Measurements from ENCODE around the gene PPP2R3C. TPM values are rescaled to one million over a fixed set of nuclear protein-coding genes. Genes with fewer than 3 reads are reported as not detected.

Gene PPP2R3C
- total RNA-seq, 2 experiments from 2014 or later = 38.2 to 40.7 TPM

- H3K27ac Mint-ChIP-seq = peak overlapping the region; percentile 71
- ChIA-PET CTCF (interaction anchor here (0.6 kb wide), 1 partner anchor 679 kb away, joined by 3 read pairs; no protein-coding TSS in a partner anchor), POLR2A (interaction anchor here (1.5 to 1.8 kb wide), 2 partner anchors 18 to 288 kb away, joined by 3 to 5 read pairs; partner anchors contain the start of gene NFKBIA)
- peaks cover 41% of the 10 kb centered on the region for H3K36me3 Mint-ChIP-seq (ENCODE audit: low read depth)
- H3K9me3 Mint-ChIP-seq = no peaks in the 10 kb centered on the region
- TF ChIP-seq CTCF (IDR thresholded peaks at IDR 0.05) = no peak
- peaks cover 43% of the 10 kb centered on the region for H3K4me1 Mint-ChIP-seq (ENCODE audit: low read depth)
- no peaks in the 10 kb centered on the region for H3K27me3 Mint-ChIP-seq
- intact Hi-C loops (cut with micrococcal nuclease) = no loop called here
- no peak for ATAC-seq
- no peak overlapping the region for H3K4me3 Mint-ChIP-seq
- DNase-seq = no peak
Measured at GRCh38 chr14:35117112-35117511, 4.7 kb downstream of the PPP2R3C start.

GRCh38 chr14:35116242-35116641, 5.5 kb downstream of the PPP2R3C start:
- intact Hi-C loops (cut with micrococcal nuclease) = no loop called here
- DNase-seq (no peak), ATAC-seq (no peak)
- Mint-ChIP-seq H3K36me3 (ENCODE audit: low read depth) (peaks cover 48% of the 10 kb centered on the region), H3K27ac (no peak overlapping the region), H3K4me3 (no peak overlapping the region), H3K4me1 (ENCODE audit: low read depth) (peaks cover 43% of the 10 kb centered on the region), H3K27me3 (no peaks in the 10 kb centered on the region), H3K9me3 (no peaks in the 10 kb centered on the region)
- CTCF ChIA-PET = interaction anchor here (1.9 kb wide), 1 partner anchor 292 kb away, joined by 5 read pairs; no protein-coding TSS in a partner anchor
- POLR2A ChIA-PET = interaction anchor here (1.8 kb wide), 1 partner anchor 18 kb away, joined by 5 read pairs; no protein-coding TSS in a partner anchor
- TF ChIP-seq CTCF (IDR thresholded peaks at IDR 0.05) = no peak

DNA sequence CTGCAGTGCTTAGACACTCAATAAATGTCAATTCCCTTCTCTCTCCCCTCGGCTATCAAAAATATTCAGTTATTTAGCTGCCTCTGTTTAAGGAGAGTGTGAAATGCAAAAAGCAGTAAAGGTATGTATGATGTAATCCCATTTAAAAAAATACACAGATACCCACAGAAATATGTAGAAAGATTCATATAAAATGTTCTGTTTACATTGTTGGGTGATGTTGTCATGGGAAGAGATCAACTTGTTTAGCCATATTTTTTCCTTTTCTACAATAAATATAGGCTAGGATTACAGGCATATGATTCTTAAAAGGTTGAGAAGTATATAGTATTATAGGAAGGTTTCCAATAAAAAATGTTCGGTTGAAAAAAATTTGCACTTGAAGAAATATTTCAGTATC, 7.8 kb downstream of the PPP2R3C start:
- no peak for TF ChIP-seq CTCF (IDR thresholded peaks at IDR 0.05)
- H3K9me3 Mint-ChIP-seq = no peaks in the 10 kb centered on the region
- H3K4me3 Mint-ChIP-seq = no peak overlapping the region
- no peak overlapping the region for H3K27ac Mint-ChIP-seq
- DNase-seq = no peak
- ChIA-PET CTCF (interaction anchor here (0.6 kb wide), 1 partner anchor 19 kb away, joined by 3 read pairs; no protein-coding TSS in a partner anchor), POLR2A (no interaction called here)
- H3K4me1 Mint-ChIP-seq (ENCODE audit: low read depth) = peaks cover 28% of the 10 kb centered on the region
- H3K27me3 Mint-ChIP-seq = no peaks in the 10 kb centered on the region
- intact Hi-C loops (cut with micrococcal nuclease) = no loop called here
- no peak for ATAC-seq
- peaks cover 46% of the 10 kb centered on the region for H3K36me3 Mint-ChIP-seq (ENCODE audit: low read depth)

DNA sequence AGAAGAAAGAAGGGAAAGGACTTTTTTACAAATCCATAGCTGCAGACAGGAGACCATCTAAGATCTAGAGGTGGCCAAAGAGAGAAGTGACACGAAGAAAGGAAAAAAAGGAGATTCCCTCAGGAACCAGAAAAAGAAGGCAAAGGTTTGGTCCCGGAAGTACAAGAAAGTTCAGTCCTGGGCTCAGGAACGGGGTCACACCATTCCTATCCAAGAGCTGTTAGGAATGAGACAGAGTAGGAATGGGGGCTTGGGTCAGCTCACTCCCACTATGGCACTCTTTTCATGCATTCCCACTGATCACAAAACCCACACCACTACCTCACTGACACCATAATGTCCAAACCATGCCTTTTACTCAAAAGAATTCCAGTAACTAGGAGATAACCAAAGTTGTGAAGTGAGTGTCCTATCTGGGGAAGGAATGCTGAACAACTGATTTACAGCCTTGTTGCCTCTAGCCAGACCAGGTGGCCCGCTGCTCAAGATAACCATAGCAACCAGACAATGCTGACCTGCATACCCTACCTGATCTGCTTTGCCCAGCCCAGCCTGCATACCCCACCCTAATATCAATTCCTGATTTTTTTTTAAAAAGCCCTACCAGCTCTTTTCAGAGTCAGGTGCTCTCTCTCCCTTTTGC, 8.4 kb downstream of the PPP2R3C start:
- Mint-ChIP-seq H3K27ac (peak overlapping the region; percentile 32), H3K9me3 (no peaks in the 10 kb centered on the region), H3K36me3 (ENCODE audit: low read depth) (peaks cover 46% of the 10 kb centered on the region), H3K27me3 (no peaks in the 10 kb centered on the region), H3K4me1 (ENCODE audit: low read depth) (peaks cover 23% of the 10 kb centered on the region), H3K4me3 (no peak overlapping the region)
- TF ChIP-seq CTCF (IDR thresholded peaks at IDR 0.05) = no peak
- ChIA-PET POLR2A (interaction anchor here (0.7 to 1.5 kb wide), 2 partner anchors 9 to 71 kb away, joined by 3 to 9 read pairs; partner anchors contain the start of genes PPP2R3C and PRORP), CTCF (interaction anchor here (0.6 kb wide), 1 partner anchor 18 kb away, joined by 3 read pairs; no protein-coding TSS in a partner anchor)
- no peak for ATAC-seq
- DNase-seq = no peak
- intact Hi-C loops (cut with micrococcal nuclease) = no loop called here

DNA sequence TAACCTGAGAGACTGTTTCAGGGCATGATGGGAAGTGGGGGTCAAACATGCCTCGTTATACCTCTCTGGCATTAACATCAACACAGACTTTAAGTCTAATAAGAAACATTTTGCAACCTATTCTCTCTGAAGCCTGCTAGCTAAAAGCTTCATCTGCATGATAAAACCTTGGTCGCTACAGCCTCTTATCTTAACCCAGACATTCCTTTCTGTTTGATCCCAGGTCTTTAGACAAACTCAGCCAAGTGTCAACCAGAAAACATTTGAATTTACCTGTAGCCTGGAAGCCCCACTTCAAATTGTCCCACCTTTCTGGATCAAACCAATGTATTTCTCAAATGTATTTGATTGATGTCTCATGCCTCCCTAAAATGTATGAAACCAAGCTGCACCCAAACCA, 9.1 kb downstream of the PPP2R3C start:
- Mint-ChIP-seq H3K27ac (no peak overlapping the region), H3K36me3 (ENCODE audit: low read depth) (peaks cover 46% of the 10 kb centered on the region), H3K27me3 (no peaks in the 10 kb centered on the region), H3K9me3 (no peaks in the 10 kb centered on the region), H3K4me1 (ENCODE audit: low read depth) (peaks cover 22% of the 10 kb centered on the region), H3K4me3 (no peak overlapping the region)
- ChIA-PET CTCF (no interaction called here), POLR2A (interaction anchor here (0.7 to 1.5 kb wide), 2 partner anchors 10 to 72 kb away, joined by 3 to 9 read pairs; partner anchors contain the start of genes PPP2R3C and PRORP)
- DNase-seq (no peak), ATAC-seq (no peak)
- TF ChIP-seq CTCF (IDR thresholded peaks at IDR 0.05) = no peak
- intact Hi-C loops (cut with micrococcal nuclease) = no loop called here

Measured in activated CD8-positive, alpha-beta T cell treated with anti-CD3 and anti-CD28 coated beads for 36 hours (primary cell).